ENCODE measurements around the gene MEGF6. TPM values are rescaled to one million over a fixed set of nuclear protein-coding genes. Genes with fewer than 3 reads are reported as not detected.
"Not testable (repeated sequence)": the region's sequence is repeated elsewhere in the genome, so short reads cannot be mapped to it uniquely, and the experiment has no call there.

MEGF6 gene
- total RNA-seq, 4 donors from 2014 or later = 0.88 to 69.0 (median 36.9) TPM

GRCh38 chr1:3575993-3576392 is 35.3 kb downstream of the MEGF6 start:
- H3K36me3 ChIP-seq = no peaks in the 10 kb centered on the region

GRCh38 chr1:3575515-3575914 is 35.8 kb downstream of the MEGF6 start:
- intact Hi-C loops (cut with DNase I; ENCODE audit: low total_unique reads); H3K4me3 ChIP-seq; H3K4me1 ChIP-seq; H3K27me3 ChIP-seq; H3K36me3 ChIP-seq; H3K27ac ChIP-seq; DNase-seq; H3K9me3 ChIP-seq: not testable (repeated sequence)

More at GRCh38 chr1:3575993-3576392, 35.3 kb downstream of the MEGF6 start:
- DNase-seq = no peak
- no peaks in the 10 kb centered on the region for H3K9me3 ChIP-seq
- no peak overlapping the region for H3K4me3 ChIP-seq
- H3K27ac ChIP-seq = no peak overlapping the region
- H3K4me1 ChIP-seq = no peaks in the 10 kb centered on the region
- TF ChIP-seq POLR2A (IDR thresholded peaks at IDR 0.05) = no peak
- TF ChIP-seq, protein P1, sequence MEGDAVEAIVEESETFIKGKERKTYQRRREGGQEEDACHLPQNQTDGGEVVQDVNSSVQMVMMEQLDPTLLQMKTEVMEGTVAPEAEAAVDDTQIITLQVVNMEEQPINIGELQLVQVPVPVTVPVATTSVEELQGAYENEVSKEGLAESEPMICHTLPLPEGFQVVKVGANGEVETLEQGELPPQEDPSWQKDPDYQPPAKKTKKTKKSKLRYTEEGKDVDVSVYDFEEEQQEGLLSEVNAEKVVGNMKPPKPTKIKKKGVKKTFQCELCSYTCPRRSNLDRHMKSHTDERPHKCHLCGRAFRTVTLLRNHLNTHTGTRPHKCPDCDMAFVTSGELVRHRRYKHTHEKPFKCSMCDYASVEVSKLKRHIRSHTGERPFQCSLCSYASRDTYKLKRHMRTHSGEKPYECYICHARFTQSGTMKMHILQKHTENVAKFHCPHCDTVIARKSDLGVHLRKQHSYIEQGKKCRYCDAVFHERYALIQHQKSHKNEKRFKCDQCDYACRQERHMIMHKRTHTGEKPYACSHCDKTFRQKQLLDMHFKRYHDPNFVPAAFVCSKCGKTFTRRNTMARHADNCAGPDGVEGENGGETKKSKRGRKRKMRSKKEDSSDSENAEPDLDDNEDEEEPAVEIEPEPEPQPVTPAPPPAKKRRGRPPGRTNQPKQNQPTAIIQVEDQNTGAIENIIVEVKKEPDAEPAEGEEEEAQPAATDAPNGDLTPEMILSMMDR (IDR thresholded peaks at IDR 0.05) = no peak
- intact Hi-C loops (cut with DNase I; ENCODE audit: low total_unique reads) = no loop called here
- no peaks in the 10 kb centered on the region for H3K27me3 ChIP-seq

DNA sequence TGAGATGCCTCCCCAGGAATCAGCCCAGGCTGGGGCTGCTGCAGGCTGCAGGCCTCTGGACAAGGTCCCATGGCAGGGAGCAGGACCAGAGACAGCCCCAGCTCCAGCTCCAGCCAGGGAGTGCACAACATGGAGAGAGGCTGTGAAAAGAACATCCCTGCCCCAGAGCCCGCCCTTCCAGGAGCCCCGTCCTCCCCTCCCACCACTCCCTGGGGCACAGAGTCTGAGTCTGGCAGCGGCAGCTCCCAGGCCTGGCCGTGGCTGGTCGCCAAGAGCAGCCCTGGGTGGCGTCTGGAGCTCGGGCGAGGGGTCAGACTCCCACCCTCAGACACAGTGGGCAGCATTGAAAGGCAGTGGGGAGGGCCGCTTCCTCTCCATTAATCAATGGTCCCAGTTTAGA is 37.8 kb downstream of the MEGF6 start:
- no peak for DNase-seq
- Histone ChIP-seq H3K4me1 (no peaks in the 10 kb centered on the region), H3K27me3 (no peaks in the 10 kb centered on the region), H3K27ac (no peak overlapping the region), H3K4me3 (no peak overlapping the region), H3K36me3 (no peaks in the 10 kb centered on the region), H3K9me3 (no peaks in the 10 kb centered on the region)
- intact Hi-C loops (cut with DNase I; ENCODE audit: low total_unique reads) = no loop called here
- no peak for TF ChIP-seq POLR2A (IDR thresholded peaks at IDR 0.05)
- TF ChIP-seq, protein P1 (IDR thresholded peaks at IDR 0.05) = no peak

DNA sequence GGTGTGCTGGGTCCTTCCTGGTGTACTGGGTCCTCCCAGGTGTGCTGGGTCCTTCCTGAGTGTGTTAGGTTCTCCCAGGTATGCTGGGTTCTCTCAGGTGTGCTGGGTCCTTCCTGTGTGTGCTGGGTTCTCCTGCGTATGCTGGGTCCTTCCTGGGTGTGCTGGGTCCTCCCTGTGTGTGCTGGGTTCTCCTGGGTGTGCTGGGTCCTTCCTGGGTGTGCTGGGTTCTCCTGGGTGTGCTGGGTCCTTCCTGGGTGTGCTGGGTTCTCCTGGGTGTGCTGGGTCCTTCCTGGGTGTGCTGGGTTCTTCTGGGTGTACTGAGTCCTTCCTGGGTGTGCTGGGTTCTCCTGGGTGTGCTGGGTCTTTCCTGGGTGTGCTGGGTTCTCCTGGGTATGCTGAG is 38.7 kb downstream of the MEGF6 start:
- H3K27me3 ChIP-seq; H3K4me3 ChIP-seq; H3K27ac ChIP-seq; DNase-seq; H3K36me3 ChIP-seq; H3K9me3 ChIP-seq; intact Hi-C loops (cut with DNase I; ENCODE audit: low total_unique reads); H3K4me1 ChIP-seq: not testable (repeated sequence)

DNA sequence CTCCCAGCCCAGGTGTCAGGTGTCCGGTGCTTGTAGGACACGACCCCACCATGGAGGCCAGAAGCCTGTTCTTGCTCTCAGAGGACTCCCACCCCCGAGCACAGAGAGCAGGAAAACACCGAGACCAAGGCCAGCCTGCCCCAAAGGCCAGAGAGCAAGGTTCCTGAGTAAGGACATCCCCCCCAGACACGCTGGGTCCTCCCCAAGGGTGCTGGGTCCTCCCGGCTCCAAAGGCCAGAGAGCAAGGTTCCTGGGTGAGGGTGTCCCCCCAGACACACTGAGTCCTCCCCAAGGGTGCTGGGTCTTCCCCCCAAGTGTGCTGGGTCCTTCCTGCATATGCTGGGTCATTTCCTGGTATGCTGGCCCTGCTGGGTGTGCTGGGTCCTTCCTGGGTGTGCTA is 40.0 kb downstream of the MEGF6 start:
- Histone ChIP-seq H3K36me3 (no peaks in the 10 kb centered on the region), H3K4me1 (no peaks in the 10 kb centered on the region), H3K4me3 (no peak overlapping the region), H3K27me3 (no peaks in the 10 kb centered on the region), H3K27ac (no peak overlapping the region), H3K9me3 (no peaks in the 10 kb centered on the region)
- TF ChIP-seq POLR2A (IDR thresholded peaks at IDR 0.05) = no peak
- TF ChIP-seq, protein P1 (IDR thresholded peaks at IDR 0.05) = no peak
- no peak for DNase-seq
- intact Hi-C loops (cut with DNase I; ENCODE audit: low total_unique reads) = no loop called here

- TF ChIP-seq, protein P1 (IDR thresholded peaks at IDR 0.05) = no peak
- TF ChIP-seq POLR2A (IDR thresholded peaks at IDR 0.05) = no peak
- intact Hi-C loops (cut with DNase I; ENCODE audit: low total_unique reads) = no loop called here
- Histone ChIP-seq H3K4me3 (no peak overlapping the region), H3K9me3 (no peaks in the 10 kb centered on the region), H3K27me3 (no peaks in the 10 kb centered on the region), H3K36me3 (no peaks in the 10 kb centered on the region), H3K27ac (no peak overlapping the region), H3K4me1 (no peaks in the 10 kb centered on the region)
- DNase-seq = no peak
Measured at GRCh38 chr1:3570066-3570986, 41.0 kb downstream of the MEGF6 start.

All from uterus (tissue), 4 donors.